ENCODE data around the gene WDR87.

GRCh38 chr19:37874784-37875183, 31.6 kb downstream of the WDR87 start:
- TF ChIP-seq CTCF (tag by site-specific recombination; IDR thresholded peaks at IDR 0.05) (no peak), YY1 (tag by site-specific recombination; IDR thresholded peaks at IDR 0.05) (no peak), ZSCAN23 (tag by site-specific recombination; IDR thresholded peaks at IDR 0.05) (no peak), RBAK (tag by site-specific recombination; IDR thresholded peaks at IDR 0.05) (no peak), KLF9 (tag by site-specific recombination; IDR thresholded peaks at IDR 0.05; ENCODE audit: low read depth) (no peak)
